Neural cell (in vitro differentiated cells): ENCODE data around the gene PRIM1. TPM values are rescaled to one million over a fixed set of nuclear protein-coding genes. Genes with fewer than 3 reads are reported as not detected.

Experiments
- H2AFZ ChIP-seq: fragments of 200-600, 300-800 bp; sonication (generic), shearing (Covaris generic); 2 replicates; pipeline ENCODE4 v1.6.0; 2014; ENCODE audit warnings: low read depth, mild to moderate bottlenecking, antibody characterized with exemption, low read length, moderate library complexity
- H3F3A ChIP-seq: fragments of 200-600 bp; shearing (Covaris generic); 2 replicates; pipeline ENCODE4 v1.6.1; 2016; ENCODE audit warnings: mild to moderate bottlenecking, moderate library complexity, mixed read lengths, antibody characterized with exemption, low read length; ENCODE audit not compliant: insufficient read depth, poor library complexity, severe bottlenecking
- H3K27ac ChIP-seq: fragments of 200-600, 300-800 bp; sonication (generic), shearing (Covaris generic); 2 replicates; pipeline ENCODE4 v1.5.1; 2014; ENCODE audit warnings: mild to moderate bottlenecking, low read length, moderate library complexity
- H3K27me3 ChIP-seq: fragments of 300-800, 200-600 bp; sonication (generic), shearing (Covaris generic); 2 replicates; pipeline ENCODE4 v1.6.0; 2014; ENCODE audit warnings: mild to moderate bottlenecking, low read depth, low read length, moderate library complexity; ENCODE audit not compliant: insufficient read depth
- H3K36me3 ChIP-seq: fragments of 300-800, 200-600 bp; sonication (generic), shearing (Covaris generic); 2 replicates; pipeline ENCODE4 v1.5.1; 2014; ENCODE audit warnings: mild to moderate bottlenecking, antibody characterized with exemption, low read length, moderate library complexity; ENCODE audit not compliant: insufficient read depth
- H3K4me2 ChIP-seq: fragments of 300-800, 200-600 bp; sonication (generic), shearing (Covaris generic); 2 replicates; pipeline ENCODE4 v1.6.0; 2014; ENCODE audit warnings: mild to moderate bottlenecking, low read length
- H3K4me3 ChIP-seq: fragments of 300-800, 200-600 bp; sonication (generic), shearing (Covaris generic); 2 replicates; pipeline ENCODE4 v1.5.1; 2014; ENCODE audit warnings: mild to moderate bottlenecking, low read length, moderate library complexity
- H3K79me2 ChIP-seq: fragments of 200-600 bp; shearing (Covaris generic); replicated peaks from 2 replicates; pipeline ENCODE4 v1.6.0; 2014; ENCODE audit warnings: mild to moderate bottlenecking, low read length, moderate library complexity; ENCODE audit not compliant: insufficient read depth
- H3K9ac ChIP-seq: fragments of 300-800, 200-600 bp; sonication (generic), shearing (Covaris generic); 2 replicates; pipeline ENCODE4 v1.6.1; 2016; ENCODE audit warnings: mild to moderate bottlenecking, low read length, mixed read lengths
- H3K9me2 ChIP-seq: fragments of 200-600 bp; shearing (Covaris generic); 2 replicates; pipeline ENCODE4 v1.6.1; 2016; ENCODE audit warnings: mild to moderate bottlenecking, low read length, mixed read lengths; ENCODE audit not compliant: insufficient read depth
- H3K9me3 ChIP-seq: fragments of 200-600, 300-800 bp; sonication (generic), shearing (Covaris generic); 2 replicates; pipeline ENCODE4 v1.6.1; 2016; ENCODE audit warnings: mild to moderate bottlenecking, mixed run types, low read length, moderate library complexity, mixed read lengths
- H4K20me1 ChIP-seq: fragments of 200-600 bp; shearing (Covaris generic); 2 replicates; pipeline ENCODE4 v1.6.1; 2016; ENCODE audit warnings: mild to moderate bottlenecking, mixed run types; ENCODE audit not compliant: insufficient read depth
- CTCF ChIP-seq: fragments of 450-650 bp; IDR thresholded peaks from 2 replicates; pipeline ENCODE4 v1.5.1; 2014; ENCODE audit warnings: antibody characterized with exemption, mild to moderate bottlenecking, moderate library complexity; ENCODE audit not compliant: poor library complexity, severe bottlenecking
- EP300 ChIP-seq: fragments of 450-650 bp; conservative IDR thresholded peaks from 2 replicates; pipeline ENCODE4 v1.6.1; 2014; ENCODE audit warnings: antibody characterized with exemption, mild to moderate bottlenecking, moderate library complexity; ENCODE audit not compliant: poor library complexity, severe bottlenecking
- EZH2 ChIP-seq: fragments of 200-600, 300-800 bp; shearing (Covaris generic), sonication (generic); IDR thresholded peaks from 2 replicates; pipeline ENCODE4 v1.6.1; 2014; ENCODE audit warnings: antibody characterized with exemption, low read length, borderline replicate concordance, mild to moderate bottlenecking; ENCODE audit not compliant: insufficient read depth, poor library complexity, severe bottlenecking
- MXI1 ChIP-seq: fragments of 450-650 bp; conservative IDR thresholded peaks from 2 replicates; pipeline ENCODE4 v1.6.1; 2014; ENCODE audit warnings: antibody characterized with exemption, mild to moderate bottlenecking; ENCODE audit not compliant: poor library complexity, severe bottlenecking
- POLR2AphosphoS5 ChIP-seq: IDR thresholded peaks from 2 replicates; pipeline ENCODE4 v1.6.1; 2012
- RAD21 ChIP-seq: fragments of 450-650 bp; conservative IDR thresholded peaks from 2 replicates; pipeline ENCODE4 v1.6.1; 2014; ENCODE audit warnings: antibody characterized with exemption, mild to moderate bottlenecking, moderate library complexity
- REST ChIP-seq: IDR thresholded peaks from 2 replicates; pipeline ENCODE4 v1.6.1; 2012; ENCODE audit warnings: borderline replicate concordance
- SMC3 ChIP-seq: fragments of 450-650 bp; conservative IDR thresholded peaks from 2 replicates; pipeline ENCODE4 v1.6.1; 2014; ENCODE audit warnings: antibody characterized with exemption, mild to moderate bottlenecking, moderate library complexity; ENCODE audit not compliant: poor library complexity
- TAF1 ChIP-seq: IDR thresholded peaks from 2 replicates; pipeline ENCODE4 v1.6.1; 2012; ENCODE audit warnings: low read depth
- polyA plus RNA-seq: library from polyadenylated mRNA; depleted of rRNA; stranded (reverse); fragments of >200 nt; gene quantifications from 2 replicates; pipeline ENCODE4 v1.2.3, GENCODE V29; 2014

PRIM1 gene
- polyA plus RNA-seq, 1 donor from 2014 or later = 36.1 TPM

- H3K4me3 ChIP-seq = no peak overlapping the region
- H3K9me2 ChIP-seq = no peaks in the 10 kb centered on the region
- H2AFZ ChIP-seq = no peak overlapping the region
- no peaks in the 10 kb centered on the region for H4K20me1 ChIP-seq
- H3K79me2 ChIP-seq = no peaks in the 10 kb centered on the region
- no peaks in the 10 kb centered on the region for H3K9me3 ChIP-seq
- no peaks in the 10 kb centered on the region for H3F3A ChIP-seq
- H3K36me3 ChIP-seq = no peaks in the 10 kb centered on the region
- H3K4me2 ChIP-seq = no peak overlapping the region
- H3K27ac ChIP-seq = no peak overlapping the region
- TF ChIP-seq EZH2 = no peak
- no peak for TF ChIP-seq MXI1
- no peak for TF ChIP-seq TAF1
- TF ChIP-seq SMC3 = no peak
- TF ChIP-seq REST = no peak
- no peak for TF ChIP-seq EP300
- no peak for TF ChIP-seq CTCF
- no peak for TF ChIP-seq POLR2AphosphoS5
- TF ChIP-seq RAD21 = no peak
- H3K9ac ChIP-seq = no peak overlapping the region
- no peaks in the 10 kb centered on the region for H3K27me3 ChIP-seq
Observed at GRCh38 chr12:56763753-56764657, 11.9 kb upstream of the PRIM1 start.

- Histone ChIP-seq H3K4me2 (no peak overlapping the region), H2AFZ (no peak overlapping the region), H3K9ac (no peak overlapping the region), H3F3A (no peaks in the 10 kb centered on the region), H3K4me3 (no peak overlapping the region), H3K79me2 (no peaks in the 10 kb centered on the region), H4K20me1 (no peaks in the 10 kb centered on the region), H3K27ac (no peak overlapping the region), H3K9me3 (no peaks in the 10 kb centered on the region), H3K36me3 (no peaks in the 10 kb centered on the region), H3K27me3 (no peaks in the 10 kb centered on the region), H3K9me2 (no peaks in the 10 kb centered on the region)
- TF ChIP-seq REST = no peak
- TF ChIP-seq EP300 = no peak
- TF ChIP-seq CTCF = no peak
- TF ChIP-seq EZH2 = no peak
- TF ChIP-seq RAD21 = no peak
- no peak for TF ChIP-seq MXI1
- TF ChIP-seq POLR2AphosphoS5 = no peak
- TF ChIP-seq TAF1 = no peak
- TF ChIP-seq SMC3 = no peak
Observed at GRCh38 chr12:56761812-56762211, 9.7 kb upstream of the PRIM1 start.
